ENCODE measurements around the gene CATSPERZ. TPM values are rescaled to one million over a fixed set of nuclear protein-coding genes. Genes with fewer than 3 reads are reported as not detected.

The CATSPERZ gene
- total RNA-seq, 5 donors from 2014 or later (not counting 1 experiment from before 2014, with no cell fraction given) = 0.40 TPM; not detected in 4

- CTCF ChIA-PET = interaction anchor here in 1 of 2 donors (0.5 kb wide), 1 partner anchor 61 kb away, joined by 3 read pairs; no protein-coding TSS in a partner anchor
- no peak for DNase-seq
- no peak overlapping the region for H3K27ac Mint-ChIP-seq
These were observed 41.1 kb upstream of the CATSPERZ start for GRCh38 chr11:64258946-64259532.

GRCh38 chr11:64259533-64260067 is 40.6 kb upstream of the CATSPERZ start:
- H3K27ac Mint-ChIP-seq = no peak overlapping the region
- no peak overlapping the region for H3K4me3 ChIP-seq (ENCODE audit: control insufficient read depth in 1 of 2, extremely low read depth in 1 of 2, low read length in 1 of 2)
- ATAC-seq (replicated peaks in 1 of 4) = no peak
- H3K4me1 ChIP-seq (ENCODE audit: control insufficient read depth in 1 of 2, extremely low read depth in 1 of 2, insufficient read depth in 2 of 2, low read length in 2 of 2) = peaks cover 0 to 7% of the 10 kb centered on the region in 2 experiments
- ChIA-PET CTCF (interaction anchor here in 1 of 2 donors (0.5 kb wide), 1 partner anchor 62 kb away, joined by 3 read pairs; no protein-coding TSS in a partner anchor), POLR2A (no interaction called here)
- peaks cover 6 to 7% of the 10 kb centered on the region in 2 donors for H3K36me3 ChIP-seq (ENCODE audit: control insufficient read depth in 2 of 2, extremely low read depth in 1 of 2, insufficient read depth in 1 of 2, low read length in 1 of 2)
- peaks cover 14% of the 10 kb centered on the region for H3K36me3 Mint-ChIP-seq
- H3K9me3 Mint-ChIP-seq = no peaks in the 10 kb centered on the region
- no peaks in the 10 kb centered on the region for H3K9me3 ChIP-seq
- DNase-seq = no peak
- no peak overlapping the region for H3K4me3 Mint-ChIP-seq
- H3K4me1 Mint-ChIP-seq = peaks cover 0 to 9% (median 0%) of the 10 kb centered on the region in 3 donors
- H3K27ac ChIP-seq (ENCODE audit: low read length) = no peak overlapping the region
- H3K27me3 ChIP-seq (replicated peaks in 1 of 2; ENCODE audit: control insufficient read depth in 2 of 2, extremely low read depth in 1 of 2, insufficient read depth in 2 of 2, low read length in 1 of 2) = no peaks in the 10 kb centered on the region
- 66% methylated on average over 3 of the region's 4 CpGs for WGBS (ENCODE audit: insufficient coverage)
- no peaks in the 10 kb centered on the region for H3K27me3 Mint-ChIP-seq

More at GRCh38 chr11:64258946-64259532, 41.1 kb upstream of the CATSPERZ start:
- Histone ChIP-seq H3K4me3 (ENCODE audit: control insufficient read depth in 1 of 2, extremely low read depth in 1 of 2, low read length in 1 of 2) (no peak overlapping the region), H3K9me3 (no peaks in the 10 kb centered on the region), H3K36me3 (ENCODE audit: control insufficient read depth in 2 of 2, extremely low read depth in 1 of 2, insufficient read depth in 1 of 2, low read length in 1 of 2) (peaks cover 6 to 7% of the 10 kb centered on the region in 2 donors), H3K27ac (ENCODE audit: low read length) (no peak overlapping the region), H3K27me3 (replicated peaks in 1 of 2; ENCODE audit: control insufficient read depth in 2 of 2, extremely low read depth in 1 of 2, insufficient read depth in 2 of 2, low read length in 1 of 2) (no peaks in the 10 kb centered on the region), H3K4me1 (ENCODE audit: control insufficient read depth in 1 of 2, extremely low read depth in 1 of 2, insufficient read depth in 2 of 2, low read length in 2 of 2) (peaks cover 0 to 7% of the 10 kb centered on the region in 2 experiments)
- Mint-ChIP-seq H3K27me3 (no peaks in the 10 kb centered on the region), H3K4me3 (no peak overlapping the region), H3K4me1 (peaks cover 0 to 9% (median 0%) of the 10 kb centered on the region in 3 donors), H3K36me3 (peaks cover 14% of the 10 kb centered on the region), H3K9me3 (no peaks in the 10 kb centered on the region)
- POLR2A ChIA-PET = interaction anchor here in 1 of 2 donors (0.5 kb wide), 1 partner anchor 14 kb away, joined by 3 read pairs; no protein-coding TSS in a partner anchor
- no peak for ATAC-seq (replicated peaks in 1 of 4)
- 91% methylated on average over 31 of the region's 32 CpGs for WGBS (ENCODE audit: insufficient coverage)

- CTCF ChIA-PET = no interaction called here
- ATAC-seq (replicated peaks in 1 of 4) = no peak
- no peak overlapping the region for H3K27ac Mint-ChIP-seq
These were observed 39.9 kb upstream of the CATSPERZ start for GRCh38 chr11:64260147-64260708.

GRCh38 chr11:64261556-64262080 is 38.5 kb upstream of the CATSPERZ start:
- POLR2A ChIA-PET = no interaction called here
- Mint-ChIP-seq H3K36me3 (peaks cover 14% of the 10 kb centered on the region), H3K27ac (no peak overlapping the region)

More at GRCh38 chr11:64260147-64260708, 39.9 kb upstream of the CATSPERZ start:
- DNase-seq = no peak
- H3K4me1 ChIP-seq (ENCODE audit: control insufficient read depth in 1 of 2, extremely low read depth in 1 of 2, insufficient read depth in 2 of 2, low read length in 2 of 2) = peaks cover 0 to 7% of the 10 kb centered on the region in 2 experiments
- H3K27me3 Mint-ChIP-seq = no peaks in the 10 kb centered on the region
- H3K36me3 ChIP-seq (ENCODE audit: control insufficient read depth in 2 of 2, extremely low read depth in 1 of 2, insufficient read depth in 1 of 2, low read length in 1 of 2) = peaks cover 6 to 7% of the 10 kb centered on the region in 2 donors
- H3K4me3 ChIP-seq (ENCODE audit: control insufficient read depth in 1 of 2, extremely low read depth in 1 of 2, low read length in 1 of 2) = no peak overlapping the region
- no peaks in the 10 kb centered on the region for H3K9me3 Mint-ChIP-seq
- no peaks in the 10 kb centered on the region for H3K9me3 ChIP-seq
- H3K36me3 Mint-ChIP-seq = peaks cover 14% of the 10 kb centered on the region
- no peak overlapping the region for H3K4me3 Mint-ChIP-seq
- no peak overlapping the region for H3K27ac ChIP-seq (ENCODE audit: low read length)
- POLR2A ChIA-PET = no interaction called here
- peaks cover 0 to 9% (median 0%) of the 10 kb centered on the region in 3 donors for H3K4me1 Mint-ChIP-seq
- WGBS (ENCODE audit: insufficient coverage) = 86% methylated on average over 4 of the region's 6 CpGs
- H3K27me3 ChIP-seq (replicated peaks in 1 of 2; ENCODE audit: control insufficient read depth in 2 of 2, extremely low read depth in 1 of 2, insufficient read depth in 2 of 2, low read length in 1 of 2) = no peaks in the 10 kb centered on the region

GRCh38 chr11:64262271-64263002 is 37.7 kb upstream of the CATSPERZ start:
- CTCF ChIA-PET = no interaction called here
- H3K27ac Mint-ChIP-seq = no peak overlapping the region

More at GRCh38 chr11:64261556-64262080, 38.5 kb upstream of the CATSPERZ start:
- peak in 1 of 4 experiments; percentile 4 for ATAC-seq (replicated peaks in 1 of 4)
- 96% methylated on average over 13 of the region's 18 CpGs for WGBS (ENCODE audit: insufficient coverage)
- Mint-ChIP-seq H3K4me1 (peaks cover 0 to 9% (median 0%) of the 10 kb centered on the region in 3 donors), H3K9me3 (no peaks in the 10 kb centered on the region), H3K4me3 (no peak overlapping the region), H3K27me3 (no peaks in the 10 kb centered on the region)
- Histone ChIP-seq H3K4me3 (ENCODE audit: control insufficient read depth in 1 of 2, extremely low read depth in 1 of 2, low read length in 1 of 2) (no peak overlapping the region), H3K36me3 (ENCODE audit: control insufficient read depth in 2 of 2, extremely low read depth in 1 of 2, insufficient read depth in 1 of 2, low read length in 1 of 2) (peaks cover 2 to 6% of the 10 kb centered on the region in 2 donors), H3K27me3 (replicated peaks in 1 of 2; ENCODE audit: control insufficient read depth in 2 of 2, extremely low read depth in 1 of 2, insufficient read depth in 2 of 2, low read length in 1 of 2) (no peaks in the 10 kb centered on the region), H3K4me1 (ENCODE audit: control insufficient read depth in 1 of 2, extremely low read depth in 1 of 2, insufficient read depth in 2 of 2, low read length in 2 of 2) (peaks cover 0 to 7% of the 10 kb centered on the region in 2 experiments), H3K9me3 (no peaks in the 10 kb centered on the region), H3K27ac (ENCODE audit: low read length) (no peak overlapping the region)
- DNase-seq = no peak
- CTCF ChIA-PET = no interaction called here

More at GRCh38 chr11:64262271-64263002, 37.7 kb upstream of the CATSPERZ start:
- H3K27me3 ChIP-seq (replicated peaks in 1 of 2; ENCODE audit: control insufficient read depth in 2 of 2, extremely low read depth in 1 of 2, insufficient read depth in 2 of 2, low read length in 1 of 2) = no peaks in the 10 kb centered on the region
- Mint-ChIP-seq H3K36me3 (peaks cover 14% of the 10 kb centered on the region), H3K9me3 (no peaks in the 10 kb centered on the region), H3K27me3 (no peaks in the 10 kb centered on the region), H3K4me1 (peaks cover 0 to 9% (median 0%) of the 10 kb centered on the region in 3 donors), H3K4me3 (no peak overlapping the region)
- no peak overlapping the region for H3K4me3 ChIP-seq (ENCODE audit: control insufficient read depth in 1 of 2, extremely low read depth in 1 of 2, low read length in 1 of 2)
- no peak overlapping the region for H3K27ac ChIP-seq (ENCODE audit: low read length)
- no peaks in the 10 kb centered on the region for H3K9me3 ChIP-seq
- POLR2A ChIA-PET = no interaction called here
- WGBS (ENCODE audit: insufficient coverage) = 92% methylated on average over 41 of the region's 42 CpGs
- peaks cover 0 to 6% of the 10 kb centered on the region in 2 donors for H3K36me3 ChIP-seq (ENCODE audit: control insufficient read depth in 2 of 2, extremely low read depth in 1 of 2, insufficient read depth in 1 of 2, low read length in 1 of 2)
- peaks cover 0 to 7% of the 10 kb centered on the region in 2 experiments for H3K4me1 ChIP-seq (ENCODE audit: control insufficient read depth in 1 of 2, extremely low read depth in 1 of 2, insufficient read depth in 2 of 2, low read length in 2 of 2)
- DNase-seq = no peak
- no peak for ATAC-seq (replicated peaks in 1 of 4)
